ENCODE measurements around the gene TRAF7.

GRCh38 chr16:2148714-2149629 lies 6.6 kb upstream of the TRAF7 start:
- TF ChIP-seq CTCF (IDR thresholded peaks at IDR 0.05) (peak in 2 of 7 experiments; percentile 30 to 35), POLR2A (IDR thresholded peaks at IDR 0.05) (no peak)

All from body of pancreas (tissue), 4 donors.